Loucy (cell line): Measurements from ENCODE around the gene ZNF865.

Source experiments
- H2AFZ ChIP-seq: fragments of 200-600 bp; sonication (generic); 2 replicates; pipeline ENCODE4 v1.6.0; 2016; ENCODE audit warnings: antibody characterized with exemption, mild to moderate bottlenecking, low read length, moderate library complexity
- H3F3A ChIP-seq: fragments of 200-600 bp; 2 replicates; pipeline ENCODE4 v1.6.0; 2016; ENCODE audit warnings: antibody characterized with exemption, low read depth, mild to moderate bottlenecking
- H3K27me3 ChIP-seq: fragments of 200-600 bp; sonication (generic); 2 replicates; pipeline ENCODE4 v1.6.1; 2014; ENCODE audit warnings: low read length, mild to moderate bottlenecking; ENCODE audit not compliant: insufficient read depth, poor library complexity, severe bottlenecking
- H3K36me3 ChIP-seq: fragments of 200-600 bp; sonication (generic); 2 replicates; pipeline ENCODE4 v1.6.1; 2016; ENCODE audit warnings: low read length; ENCODE audit not compliant: insufficient read depth
- H3K4me1 ChIP-seq: fragments of 200-600 bp; sonication (generic); 2 replicates; pipeline ENCODE4 v1.5.1; 2014; ENCODE audit warnings: low read length, mild to moderate bottlenecking; ENCODE audit not compliant: insufficient read depth, poor library complexity, severe bottlenecking
- H3K4me2 ChIP-seq: fragments of 200-600 bp; sonication (generic); 2 replicates; pipeline ENCODE4 v1.6.0; 2014; ENCODE audit warnings: antibody characterized with exemption, low read length, low read depth, mild to moderate bottlenecking; ENCODE audit not compliant: poor library complexity, severe bottlenecking
- H3K4me3 ChIP-seq: fragments of 200-600 bp; sonication (generic); 2 replicates; pipeline ENCODE4 v1.5.1; 2014; ENCODE audit warnings: low read length, mild to moderate bottlenecking, mixed read lengths; ENCODE audit not compliant: poor library complexity, severe bottlenecking
- H3K79me2 ChIP-seq: fragments of 200-600 bp; sonication (generic); 2 replicates; pipeline ENCODE4 v1.6.1; 2014; ENCODE audit warnings: low read length; ENCODE audit not compliant: insufficient read depth
- H3K9ac ChIP-seq: fragments of 200-600 bp; sonication (generic); 2 replicates; pipeline ENCODE4 v1.6.0; 2014; ENCODE audit warnings: mild to moderate bottlenecking, low read depth, low read length, moderate library complexity; ENCODE audit not compliant: poor library complexity, severe bottlenecking
- H3K9me2 ChIP-seq: fragments of 200-600 bp; sonication (generic); replicated peaks from 2 replicates; pipeline ENCODE4 v1.6.1; 2016; ENCODE audit warnings: low read depth, low read length, mixed read lengths
- H3K9me3 ChIP-seq: fragments of 200-600 bp; sonication (generic); 2 replicates; pipeline ENCODE4 v1.6.1; 2014; ENCODE audit warnings: mild to moderate bottlenecking, antibody characterized with exemption, low read length, low read depth; ENCODE audit not compliant: insufficient read depth
- H4K20me1 ChIP-seq: fragments of 200-600 bp; sonication (generic); 2 replicates; pipeline ENCODE4 v1.6.0; 2014; ENCODE audit warnings: antibody characterized with exemption, low read length, mild to moderate bottlenecking; ENCODE audit not compliant: insufficient read depth, poor library complexity, severe bottlenecking
- CTCF ChIP-seq: fragments of 200-600 bp; sonication (generic); conservative IDR thresholded peaks from 2 replicates; pipeline ENCODE4 v1.5.1; 2014; ENCODE audit warnings: mild to moderate bottlenecking, antibody characterized with exemption, low read length
- EZH2phosphoT487 ChIP-seq: fragments of 200-600 bp; IDR thresholded peaks from 2 replicates; pipeline ENCODE4 v1.6.1; 2018; ENCODE audit warnings: antibody characterized with exemption, mild to moderate bottlenecking, moderate library complexity, borderline replicate concordance

ZNF865 gene

DNA sequence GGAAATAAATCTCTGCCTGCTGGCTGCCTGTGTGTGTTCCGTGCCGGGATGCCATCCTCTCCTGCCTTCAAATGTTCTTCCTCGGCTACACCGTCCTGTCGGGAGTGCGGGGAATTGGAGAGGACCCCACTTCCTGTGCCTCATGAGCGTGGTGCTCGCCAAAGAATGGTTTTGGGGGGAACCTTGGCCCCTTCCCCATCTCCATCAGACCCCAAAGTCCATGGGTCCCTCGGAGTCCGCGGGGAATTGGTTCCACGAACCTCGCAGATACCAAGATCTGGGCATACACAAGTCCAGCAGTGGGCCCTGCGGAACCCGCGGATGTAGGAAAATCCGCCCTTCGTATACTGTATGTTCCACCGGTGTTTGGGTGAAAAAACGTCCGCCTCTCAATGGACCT is 2.3 kb upstream of the ZNF865 start:
- Histone ChIP-seq H2AFZ (no peak overlapping the region), H3F3A (peaks cover 10% of the 10 kb centered on the region), H3K9me3 (no peaks in the 10 kb centered on the region), H3K4me1 (peaks cover 39% of the 10 kb centered on the region), H3K9ac (no peak overlapping the region), H4K20me1 (peaks cover 22% of the 10 kb centered on the region), H3K4me3 (no peak overlapping the region), H3K9me2 (no peaks in the 10 kb centered on the region), H3K27me3 (no peaks in the 10 kb centered on the region), H3K79me2 (peaks cover 48% of the 10 kb centered on the region), H3K4me2 (no peak overlapping the region), H3K36me3 (no peaks in the 10 kb centered on the region)
- TF ChIP-seq CTCF, result no peak
- TF ChIP-seq EZH2phosphoT487, result no peak

GRCh38 chr19:55603581-55604292 is 1.7 kb upstream of the ZNF865 start:
- Histone ChIP-seq H3K9me2 (no peaks in the 10 kb centered on the region), H3K27me3 (no peaks in the 10 kb centered on the region), H3K79me2 (peaks cover 49% of the 10 kb centered on the region), H3K4me1 (peaks cover 36% of the 10 kb centered on the region), H3K9me3 (no peaks in the 10 kb centered on the region), H4K20me1 (peaks cover 18% of the 10 kb centered on the region), H2AFZ (no peak overlapping the region), H3K9ac (peak overlapping the region; percentile 99), H3K36me3 (no peaks in the 10 kb centered on the region), H3F3A (peaks cover 10% of the 10 kb centered on the region), H3K4me2 (peak overlapping the region; percentile 100), H3K4me3 (peak overlapping the region; percentile 98)
- TF ChIP-seq EZH2phosphoT487 (no peak), CTCF (no peak)

GRCh38 chr19:55605207-55605636 is 225 bp upstream of the ZNF865 start:
- Histone ChIP-seq H3K79me2 (peaks cover 61% of the 10 kb centered on the region), H3K9me3 (no peaks in the 10 kb centered on the region), H3K9ac (peak overlapping the region; percentile 99), H3K4me1 (peaks cover 38% of the 10 kb centered on the region), H3F3A (peaks cover 10% of the 10 kb centered on the region), H3K9me2 (no peaks in the 10 kb centered on the region), H3K4me3 (peak overlapping the region; percentile 98), H4K20me1 (peaks cover 23% of the 10 kb centered on the region), H2AFZ (no peak overlapping the region; the same call in 1 of the 2 replicates), H3K36me3 (no peaks in the 10 kb centered on the region), H3K27me3 (no peaks in the 10 kb centered on the region), H3K4me2 (peak overlapping the region; percentile 100)
- no peak for TF ChIP-seq CTCF
- TF ChIP-seq EZH2phosphoT487, result no peak
